Measurements from ENCODE around the gene ATXN10. TPM values are rescaled to one million over a fixed set of nuclear protein-coding genes. Genes with fewer than 3 reads are reported as not detected.
A peak's percentile ranks its signal among the peaks of the same experiment; 100 is the strongest.

The ATXN10 gene
- total RNA-seq, 1 donor from 2014 or later = 106 TPM

GRCh38 chr22:45763236-45763624 is 91.6 kb downstream of the ATXN10 start:
- Histone ChIP-seq H3K27me3 (ENCODE audit: low read depth) (no peaks in the 10 kb centered on the region), H3K9me3 (no peaks in the 10 kb centered on the region), H3K27ac (no peak overlapping the region), H3K4me3 (no peak overlapping the region), H3K4me1 (no peaks in the 10 kb centered on the region), H3K36me3 (no peaks in the 10 kb centered on the region)
- ATAC-seq = peak; percentile 11 to 16
- TF ChIP-seq, protein P1, sequence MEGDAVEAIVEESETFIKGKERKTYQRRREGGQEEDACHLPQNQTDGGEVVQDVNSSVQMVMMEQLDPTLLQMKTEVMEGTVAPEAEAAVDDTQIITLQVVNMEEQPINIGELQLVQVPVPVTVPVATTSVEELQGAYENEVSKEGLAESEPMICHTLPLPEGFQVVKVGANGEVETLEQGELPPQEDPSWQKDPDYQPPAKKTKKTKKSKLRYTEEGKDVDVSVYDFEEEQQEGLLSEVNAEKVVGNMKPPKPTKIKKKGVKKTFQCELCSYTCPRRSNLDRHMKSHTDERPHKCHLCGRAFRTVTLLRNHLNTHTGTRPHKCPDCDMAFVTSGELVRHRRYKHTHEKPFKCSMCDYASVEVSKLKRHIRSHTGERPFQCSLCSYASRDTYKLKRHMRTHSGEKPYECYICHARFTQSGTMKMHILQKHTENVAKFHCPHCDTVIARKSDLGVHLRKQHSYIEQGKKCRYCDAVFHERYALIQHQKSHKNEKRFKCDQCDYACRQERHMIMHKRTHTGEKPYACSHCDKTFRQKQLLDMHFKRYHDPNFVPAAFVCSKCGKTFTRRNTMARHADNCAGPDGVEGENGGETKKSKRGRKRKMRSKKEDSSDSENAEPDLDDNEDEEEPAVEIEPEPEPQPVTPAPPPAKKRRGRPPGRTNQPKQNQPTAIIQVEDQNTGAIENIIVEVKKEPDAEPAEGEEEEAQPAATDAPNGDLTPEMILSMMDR (IDR thresholded peaks at IDR 0.05) = no peak
- intact Hi-C loops (cut with DNase I) = no loop called here
- no peak for DNase-seq

DNA sequence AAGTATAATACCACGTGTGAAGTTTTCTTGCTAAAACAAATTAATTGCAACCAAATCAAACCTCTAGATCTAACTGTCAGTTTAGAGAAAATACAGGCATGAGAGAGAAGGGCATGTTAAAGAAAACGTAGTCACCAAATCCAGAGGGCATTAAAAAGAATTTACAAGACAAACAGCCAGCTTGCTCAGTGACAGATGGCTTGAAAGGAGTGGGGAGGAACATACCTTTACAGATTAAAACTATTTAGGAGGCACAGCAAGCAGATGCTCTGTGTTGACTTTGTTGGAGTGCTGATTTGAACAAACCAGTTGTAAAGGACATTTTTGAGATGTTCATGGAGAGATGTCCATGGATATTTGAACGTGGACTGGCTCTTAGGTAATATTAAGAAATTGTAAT is 96.9 kb downstream of the ATXN10 start:
- no peak overlapping the region for H3K27ac ChIP-seq
- no peaks in the 10 kb centered on the region for H3K36me3 ChIP-seq
- DNase-seq = no peak
- no peaks in the 10 kb centered on the region for H3K27me3 ChIP-seq (ENCODE audit: low read depth)
- TF ChIP-seq, protein P1 (IDR thresholded peaks at IDR 0.05) = no peak
- intact Hi-C loops (cut with DNase I) = no loop called here
- H3K4me1 ChIP-seq = no peaks in the 10 kb centered on the region
- ATAC-seq = no peak
- no peaks in the 10 kb centered on the region for H3K9me3 ChIP-seq
- no peak overlapping the region for H3K4me3 ChIP-seq

- H3K36me3 ChIP-seq = no peaks in the 10 kb centered on the region
- H3K27me3 ChIP-seq (ENCODE audit: low read depth) = no peaks in the 10 kb centered on the region
- intact Hi-C loops (cut with DNase I) = no loop called here
- no peaks in the 10 kb centered on the region for H3K9me3 ChIP-seq
- no peaks in the 10 kb centered on the region for H3K4me1 ChIP-seq
- no peak for ATAC-seq
- TF ChIP-seq, protein P1 (IDR thresholded peaks at IDR 0.05) = no peak
- H3K27ac ChIP-seq = no peak overlapping the region
- no peak for DNase-seq
- no peak overlapping the region for H3K4me3 ChIP-seq
Measured at GRCh38 chr22:45769569-45770210, 98.1 kb downstream of the ATXN10 start.

DNA sequence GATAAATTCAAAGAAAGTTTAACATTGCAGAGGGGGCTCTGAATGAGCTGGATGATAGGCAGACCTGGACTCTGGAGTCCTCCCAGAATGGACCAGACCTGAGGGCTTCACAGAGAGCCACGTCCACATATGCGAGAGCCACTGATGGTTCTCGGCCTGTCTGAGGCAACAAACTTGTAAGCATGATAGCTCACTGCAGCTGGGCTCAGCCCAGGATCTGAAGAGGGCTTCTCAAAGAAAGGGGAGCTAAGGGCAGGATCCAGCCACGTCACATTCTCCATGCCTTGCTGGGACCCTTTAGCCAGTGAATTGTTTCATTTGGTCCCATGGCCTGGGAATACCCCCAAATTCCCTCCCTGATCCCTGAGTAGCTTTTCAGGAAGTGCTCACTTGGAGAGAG is 98.9 kb downstream of the ATXN10 start:
- TF ChIP-seq, protein P1 (IDR thresholded peaks at IDR 0.05) = no peak
- intact Hi-C loops (cut with DNase I) = no loop called here

DNA sequence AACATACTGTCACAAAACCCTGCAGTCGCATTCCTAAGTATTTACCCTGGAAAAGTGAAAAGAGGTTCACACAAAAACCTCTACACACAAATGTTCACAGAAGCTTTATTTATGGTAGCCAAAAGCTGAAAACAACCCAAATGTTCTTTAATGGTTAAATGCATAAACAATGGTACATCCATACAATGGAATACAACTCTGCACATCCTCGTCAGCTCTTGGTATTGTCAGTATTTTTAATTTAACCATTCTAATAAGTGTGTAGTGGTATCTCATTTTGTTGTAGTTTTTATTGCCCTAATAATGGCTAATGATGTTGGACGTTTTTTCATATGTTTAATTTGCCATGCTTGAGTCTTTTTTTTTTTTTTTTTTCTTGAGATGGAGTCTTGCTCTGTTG is 99.4 kb downstream of the ATXN10 start:
- intact Hi-C loops (cut with DNase I) = no loop called here
- TF ChIP-seq, protein P1 (IDR thresholded peaks at IDR 0.05) = no peak
- H3K36me3 ChIP-seq = no peaks in the 10 kb centered on the region
- ATAC-seq (no peak), DNase-seq (no peak)
- no peak overlapping the region for H3K27ac ChIP-seq
- H3K27me3 ChIP-seq (ENCODE audit: low read depth) = no peaks in the 10 kb centered on the region
- H3K9me3 ChIP-seq = no peaks in the 10 kb centered on the region
- no peaks in the 10 kb centered on the region for H3K4me1 ChIP-seq
- no peak overlapping the region for H3K4me3 ChIP-seq

More for the DNA sequence above, 98.9 kb downstream of the ATXN10 start:
- Histone ChIP-seq H3K36me3 (no peaks in the 10 kb centered on the region), H3K9me3 (no peaks in the 10 kb centered on the region), H3K4me1 (no peaks in the 10 kb centered on the region), H3K27ac (no peak overlapping the region), H3K4me3 (no peak overlapping the region), H3K27me3 (ENCODE audit: low read depth) (no peaks in the 10 kb centered on the region)
- no peak for DNase-seq
- no peak for ATAC-seq

Measured in lower lobe of right lung (tissue), 2 donors.